Measurements from ENCODE around the gene ARL5B.

ARL5B gene

GRCh38 chr10:18658271-18659124 is 733 bp upstream of the ARL5B start:
- no peak for DNase-seq (ENCODE audit: low read depth)

- no peak for DNase-seq (ENCODE audit: low read depth)
These were observed 746 bp downstream of the ARL5B start for GRCh38 chr10:18659819-18660535.

GRCh38 chr10:18660816-18661431 is 1.7 kb downstream of the ARL5B start:
- no peak for DNase-seq (ENCODE audit: low read depth)

GRCh38 chr10:18664841-18665478 is 5.7 kb downstream of the ARL5B start:
- DNase-seq (ENCODE audit: low read depth), result no peak

GRCh38 chr10:18665815-18666558 is 6.8 kb downstream of the ARL5B start:
- no peak for DNase-seq (ENCODE audit: low read depth)

GRCh38 chr10:18666810-18667209 is 7.6 kb downstream of the ARL5B start:
- DNase-seq (ENCODE audit: low read depth), result no peak

GRCh38 chr10:18668026-18668425 is 8.8 kb downstream of the ARL5B start:
- no peak for DNase-seq (ENCODE audit: low read depth)

- DNase-seq (ENCODE audit: low read depth), result no peak
These were observed 16.0 kb downstream of the ARL5B start for GRCh38 chr10:18675086-18675801.

- DNase-seq (ENCODE audit: low read depth), result no peak
These were observed 21.5 kb downstream of the ARL5B start for GRCh38 chr10:18680754-18681153.

- DNase-seq (ENCODE audit: low read depth), result no peak
These were observed 22.1 kb downstream of the ARL5B start for GRCh38 chr10:18681366-18681765.

- DNase-seq (ENCODE audit: low read depth), result no peak
These were observed 22.8 kb downstream of the ARL5B start for GRCh38 chr10:18681971-18682411.

GRCh38 chr10:18683427-18683826 is 24.2 kb downstream of the ARL5B start:
- no peak for DNase-seq (ENCODE audit: low read depth)

GRCh38 chr10:18684416-18684815 is 25.2 kb downstream of the ARL5B start:
- no peak for DNase-seq (ENCODE audit: low read depth)

- no peak for DNase-seq (ENCODE audit: low read depth)
These were observed 25.7 kb downstream of the ARL5B start for GRCh38 chr10:18684953-18685352.

- DNase-seq (ENCODE audit: low read depth), result no peak
These were observed 26.3 kb downstream of the ARL5B start for GRCh38 chr10:18685555-18685954.

GRCh38 chr10:18687195-18687594 is 28.0 kb downstream of the ARL5B start:
- no peak for DNase-seq (ENCODE audit: low read depth)

- no peak for DNase-seq (ENCODE audit: low read depth)
These were observed 28.5 kb downstream of the ARL5B start for GRCh38 chr10:18687706-18688105.

- DNase-seq (ENCODE audit: low read depth), result no peak
These were observed 30.3 kb downstream of the ARL5B start for GRCh38 chr10:18689498-18689897.

- DNase-seq (ENCODE audit: low read depth), result no peak
These were observed 31.3 kb downstream of the ARL5B start for GRCh38 chr10:18690541-18690940.

- no peak for DNase-seq (ENCODE audit: low read depth)
These were observed 40.9 kb downstream of the ARL5B start for GRCh38 chr10:18699849-18700840.

All from activated gamma-delta T cell treated with anti-CD3 and anti-CD28 coated beads, Interleukin-2, amount 50 U/mL, for 16 hours (primary cell).